ENCODE results near the gene NRXN3. TPM values are rescaled to one million over a fixed set of nuclear protein-coding genes. Genes with fewer than 3 reads are reported as not detected.

Gene NRXN3
- polyA plus RNA-seq, 1 of the 3 experiments (the other 2 are of a cell fraction): 1.6 TPM

- H3K79me2 ChIP-seq (ENCODE audit: insufficient read depth): no peaks in the 10 kb centered on the region
- no peak for DNase-seq
- no peaks in the 10 kb centered on the region for H3K27me3 ChIP-seq (ENCODE audit: insufficient read depth)
- no peaks in the 10 kb centered on the region for H4K20me1 ChIP-seq (ENCODE audit: insufficient read depth)
- H3K4me1 ChIP-seq (ENCODE audit: control insufficient read depth in 1 of 2, insufficient read depth in 2 of 2, low read depth in 1 of 2, low read length in 1 of 2): no peaks in the 10 kb centered on the region
- 62% methylated on average over 5 of the region's 20 CpGs for WGBS (ENCODE audit: low lambda C conversion rate)
- POLR2A ChIA-PET: no interaction called here
- H3K36me3 ChIP-seq (replicated peaks in 1 of 2; ENCODE audit: control insufficient read depth in 1 of 2, insufficient read depth in 2 of 2, low read length in 1 of 2): no peaks in the 10 kb centered on the region
- CTCF ChIA-PET: no interaction called here
- no peak overlapping the region for H3K27ac ChIP-seq (ENCODE audit: low read depth in 2 of 2, low read length in 1 of 2)
- H3F3A ChIP-seq (replicated peaks; ENCODE audit: insufficient read depth): no peaks in the 10 kb centered on the region
- H3K4me2 ChIP-seq: no peak overlapping the region
- no peaks in the 10 kb centered on the region for H3K9me3 ChIP-seq
- TF ChIP-seq TCF12 (IDR thresholded peaks at IDR 0.05) (no peak), RFX5 (IDR thresholded peaks at IDR 0.05; ENCODE audit: low read length) (no peak), CTCF (IDR thresholded peaks at IDR 0.05) (no peak), NRF1 (IDR thresholded peaks at IDR 0.05; ENCODE audit: low read depth, low read length) (no peak), RXRA (IDR thresholded peaks at IDR 0.05; ENCODE audit: borderline replicate concordance, low read depth) (no peak), FOXM1 (IDR thresholded peaks at IDR 0.05; ENCODE audit: low read depth) (no peak), JUND (IDR thresholded peaks at IDR 0.05) (no peak), RAD21 (IDR thresholded peaks at IDR 0.05; ENCODE audit: low read length) (no peak), ELF1 (IDR thresholded peaks at IDR 0.05) (no peak), EP300 (IDR thresholded peaks at IDR 0.05; ENCODE audit: borderline replicate concordance in 1 of 2, low read depth in 1 of 2, low read length in 1 of 2) (no peak), MEF2A (IDR thresholded peaks at IDR 0.05; ENCODE audit: borderline replicate concordance, low read depth) (no peak)
- H2AFZ ChIP-seq (ENCODE audit: low read depth): no peak overlapping the region
- H3K9me2 ChIP-seq: no peaks in the 10 kb centered on the region
- H3K9ac ChIP-seq: no peak overlapping the region
- no peak overlapping the region for H3K4me3 ChIP-seq (ENCODE audit: low read depth in 2 of 2, low read length in 1 of 2)
Observed at GRCh38 chr14:78243187-78243586, 73.0 kb downstream of the NRXN3 start.

GRCh38 chr14:78245238-78245637 lies 75.1 kb downstream of the NRXN3 start:
- POLR2A ChIA-PET: no interaction called here
- TF ChIP-seq SMC3 (IDR thresholded peaks at IDR 0.05; ENCODE audit: low read depth, low read length) (no peak), RAD21 (IDR thresholded peaks at IDR 0.05; ENCODE audit: low read length) (no peak), TAF1 (IDR thresholded peaks at IDR 0.05; ENCODE audit: borderline replicate concordance, low read depth, low read length) (no peak), USF1 (IDR thresholded peaks at IDR 0.05; ENCODE audit: borderline replicate concordance, low read depth) (no peak), USF2 (IDR thresholded peaks at IDR 0.05; ENCODE audit: borderline replicate concordance, low read depth, low read length) (no peak), SIN3A (IDR thresholded peaks at IDR 0.05; ENCODE audit: borderline replicate concordance, low read depth, low read length) (no peak), NFIC (IDR thresholded peaks at IDR 0.05; ENCODE audit: borderline replicate concordance) (no peak), RCOR1 (IDR thresholded peaks at IDR 0.05; ENCODE audit: low read length) (no peak), TEAD4 (IDR thresholded peaks at IDR 0.05; ENCODE audit: borderline replicate concordance, insufficient read depth) (no peak)
- CTCF ChIA-PET: interaction anchor here (1.3 kb wide), 1 partner anchor 12 kb away, joined by 4 read pairs; no protein-coding TSS in a partner anchor

More at GRCh38 chr14:78245238-78245637, 75.1 kb downstream of the NRXN3 start:
- DNase-seq: no peak
- no peak overlapping the region for H3K9ac ChIP-seq
- no peak overlapping the region for H3K27ac ChIP-seq (ENCODE audit: low read depth in 2 of 2, low read length in 1 of 2)
- H3K4me2 ChIP-seq: no peak overlapping the region
- no peaks in the 10 kb centered on the region for H3F3A ChIP-seq (replicated peaks; ENCODE audit: insufficient read depth)
- WGBS (ENCODE audit: low lambda C conversion rate): 0% methylated on average over 1 of the region's 1 CpG
- no peak overlapping the region for H3K4me3 ChIP-seq (ENCODE audit: low read depth in 2 of 2, low read length in 1 of 2)
- no peaks in the 10 kb centered on the region for H3K79me2 ChIP-seq (ENCODE audit: insufficient read depth)
- H3K36me3 ChIP-seq (replicated peaks in 1 of 2; ENCODE audit: control insufficient read depth in 1 of 2, insufficient read depth in 2 of 2, low read length in 1 of 2): no peaks in the 10 kb centered on the region
- H3K9me2 ChIP-seq: no peaks in the 10 kb centered on the region
- no peaks in the 10 kb centered on the region for H4K20me1 ChIP-seq (ENCODE audit: insufficient read depth)
- H3K27me3 ChIP-seq (ENCODE audit: insufficient read depth): no peaks in the 10 kb centered on the region
- no peak overlapping the region for H2AFZ ChIP-seq (ENCODE audit: low read depth)
- no peaks in the 10 kb centered on the region for H3K4me1 ChIP-seq (ENCODE audit: control insufficient read depth in 1 of 2, insufficient read depth in 2 of 2, low read depth in 1 of 2, low read length in 1 of 2)
- H3K9me3 ChIP-seq: no peaks in the 10 kb centered on the region

All from SK-N-SH (cell line).